ENCODE measurements around the gene ZNF146.
"Not testable (repeated sequence)": the region's sequence is repeated elsewhere in the genome, so short reads cannot be mapped to it uniquely, and the experiment has no call there.

The ZNF146 gene

DNA sequence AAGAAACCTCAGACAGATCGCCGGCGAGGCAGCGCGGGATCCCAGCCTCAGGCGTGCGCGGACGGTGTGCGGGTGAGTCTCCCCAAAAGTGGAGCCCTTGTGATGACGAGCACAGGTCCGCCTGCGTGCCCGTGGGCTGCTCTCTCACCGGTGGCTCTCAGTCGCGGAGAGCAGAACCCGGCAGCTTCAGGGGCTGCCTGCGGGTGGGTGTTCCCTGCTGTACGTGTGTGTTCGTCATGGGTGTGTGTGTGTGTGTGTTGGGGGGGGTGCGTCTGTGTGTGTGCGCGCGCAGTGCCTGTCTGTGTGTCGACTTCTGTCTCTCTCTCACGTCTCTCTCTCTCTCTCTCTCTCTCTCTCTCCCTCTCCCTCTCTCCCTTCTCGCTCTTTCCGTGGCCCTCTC is 54.4 kb downstream of the ZNF146 start:
- not testable (repeated sequence) for DNase-seq

All from nucleus accumbens (tissue), 56 donors.